ENCODE measurements around the gene CHRNB2.

Gene CHRNB2

DNA sequence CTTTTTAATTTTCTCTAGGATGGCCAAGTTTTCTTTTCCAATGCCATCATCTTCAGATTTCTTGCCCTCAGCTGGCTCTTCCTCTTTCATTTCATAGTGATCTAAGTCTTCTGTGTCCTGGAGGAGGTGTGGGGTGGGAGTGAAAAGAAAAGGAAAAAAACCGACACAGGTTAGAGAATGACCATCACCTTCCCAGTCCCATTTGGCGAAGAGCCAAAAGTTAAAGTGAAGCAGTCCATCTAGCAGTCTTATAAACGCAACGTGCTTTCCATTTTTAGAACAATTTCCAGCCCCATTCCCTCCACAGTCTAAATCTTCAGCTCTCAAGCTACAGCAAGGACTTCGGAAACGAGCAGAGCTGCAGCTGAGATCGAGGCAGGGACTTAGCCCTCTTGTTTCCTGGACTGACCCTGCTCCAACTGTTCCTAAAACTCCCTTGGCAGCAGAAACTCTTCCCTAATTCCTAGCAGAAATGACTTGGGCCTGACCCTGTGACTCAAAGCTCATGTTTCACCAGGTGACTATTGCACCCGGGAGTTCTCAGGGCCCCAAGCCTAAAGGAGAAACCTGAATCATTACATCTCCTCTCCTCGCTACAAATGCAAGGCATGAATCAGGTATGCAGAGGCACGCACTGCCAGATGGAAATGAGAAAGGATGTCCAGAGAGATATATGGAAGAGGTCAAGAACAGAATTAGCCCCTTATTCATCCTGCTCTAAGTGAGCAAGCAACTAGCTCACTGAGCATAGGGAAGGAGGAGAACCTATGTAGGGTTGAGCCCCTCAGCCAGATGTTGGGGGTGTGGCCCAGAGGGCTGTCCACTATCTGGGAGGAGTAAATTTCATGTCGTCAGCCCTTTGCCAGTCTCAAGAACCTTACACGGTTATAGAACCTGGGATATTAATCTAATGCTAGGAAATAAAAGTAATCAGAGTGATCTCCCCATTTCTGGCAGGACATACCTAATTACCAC, 14.2 kb upstream of the CHRNB2 start:
- DNase-seq, result no peak

- DNase-seq, result no peak
Measured at GRCh38 chr1:154556422-154556821, 11.2 kb upstream of the CHRNB2 start.

GRCh38 chr1:154557248-154557938, 10.2 kb upstream of the CHRNB2 start:
- DNase-seq, result peak; percentile 19

- DNase-seq, result peak; percentile 65
Measured at GRCh38 chr1:154557939-154558719, 9.4 kb upstream of the CHRNB2 start, which contains the start of gene UBE2Q1. TSS of gene UBE2Q1 (minus strand) at chr1:154558662. CDS start at chr1:154558553, 109 bp downstream.

- peak; percentile 100 for DNase-seq
Measured at GRCh38 chr1:154558720-154559465, 8.7 kb upstream of the CHRNB2 start.

GRCh38 chr1:154559466-154560044, 8.0 kb upstream of the CHRNB2 start:
- peak; percentile 94 for DNase-seq

GRCh38 chr1:154565876-154566275, 1.7 kb upstream of the CHRNB2 start:
- no peak for DNase-seq

- no peak for DNase-seq
Measured at GRCh38 chr1:154568157-154568815, 708 bp downstream of the CHRNB2 start.

DNA sequence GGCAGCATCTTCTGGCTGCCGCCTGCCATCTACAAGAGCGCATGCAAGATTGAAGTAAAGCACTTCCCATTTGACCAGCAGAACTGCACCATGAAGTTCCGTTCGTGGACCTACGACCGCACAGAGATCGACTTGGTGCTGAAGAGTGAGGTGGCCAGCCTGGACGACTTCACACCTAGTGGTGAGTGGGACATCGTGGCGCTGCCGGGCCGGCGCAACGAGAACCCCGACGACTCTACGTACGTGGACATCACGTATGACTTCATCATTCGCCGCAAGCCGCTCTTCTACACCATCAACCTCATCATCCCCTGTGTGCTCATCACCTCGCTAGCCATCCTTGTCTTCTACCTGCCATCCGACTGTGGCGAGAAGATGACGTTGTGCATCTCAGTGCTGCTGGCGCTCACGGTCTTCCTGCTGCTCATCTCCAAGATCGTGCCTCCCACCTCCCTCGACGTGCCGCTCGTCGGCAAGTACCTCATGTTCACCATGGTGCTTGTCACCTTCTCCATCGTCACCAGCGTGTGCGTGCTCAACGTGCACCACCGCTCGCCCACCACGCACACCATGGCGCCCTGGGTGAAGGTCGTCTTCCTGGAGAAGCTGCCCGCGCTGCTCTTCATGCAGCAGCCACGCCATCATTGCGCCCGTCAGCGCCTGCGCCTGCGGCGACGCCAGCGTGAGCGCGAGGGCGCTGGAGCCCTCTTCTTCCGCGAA, 3.8 kb downstream of the CHRNB2 start:
- DNase-seq, result no peak

DNA sequence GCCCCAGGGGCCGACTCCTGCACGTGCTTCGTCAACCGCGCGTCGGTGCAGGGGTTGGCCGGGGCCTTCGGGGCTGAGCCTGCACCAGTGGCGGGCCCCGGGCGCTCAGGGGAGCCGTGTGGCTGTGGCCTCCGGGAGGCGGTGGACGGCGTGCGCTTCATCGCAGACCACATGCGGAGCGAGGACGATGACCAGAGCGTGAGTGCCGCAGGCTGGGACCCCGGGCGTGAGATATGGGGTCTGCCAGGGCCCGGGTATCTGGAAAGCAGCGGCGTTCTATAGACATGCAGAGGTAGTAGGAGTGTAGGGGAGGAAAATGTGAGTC, 4.3 kb downstream of the CHRNB2 start:
- no peak for DNase-seq

DNA sequence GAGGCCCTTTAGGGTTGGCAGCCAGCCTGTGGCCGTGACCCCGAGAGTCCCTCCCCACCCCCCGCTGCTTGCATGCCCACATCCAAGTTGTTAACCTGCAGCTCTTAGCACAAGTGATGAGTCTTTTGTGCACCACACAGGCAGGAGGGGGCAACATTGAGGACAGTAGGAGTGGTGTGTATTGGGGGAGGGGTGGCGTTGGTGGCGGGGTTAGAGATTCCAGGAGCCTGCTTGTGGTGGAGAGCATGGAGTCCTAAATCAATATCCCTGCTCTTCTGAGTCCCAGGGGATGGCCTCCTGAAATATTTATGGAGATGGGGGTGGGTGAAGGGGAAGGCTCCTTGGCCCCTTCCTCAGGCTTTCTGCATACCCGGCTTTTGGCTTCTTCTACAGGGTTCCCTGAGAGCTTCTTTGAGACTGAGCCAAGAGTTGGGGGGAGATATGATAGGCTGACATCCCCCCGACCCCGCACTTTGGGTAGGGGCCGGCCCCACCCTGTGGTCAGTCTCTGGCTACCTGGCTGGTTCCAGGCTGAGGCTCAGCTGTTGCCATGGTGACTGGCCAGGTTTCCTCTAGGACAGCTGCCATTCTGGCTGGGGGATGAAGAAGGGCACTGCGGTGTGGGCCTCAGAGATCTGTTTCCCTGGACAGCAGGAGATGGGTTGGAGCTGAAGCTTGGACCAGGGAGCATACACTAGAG, 5.0 kb downstream of the CHRNB2 start:
- DNase-seq, result no peak

DNA sequence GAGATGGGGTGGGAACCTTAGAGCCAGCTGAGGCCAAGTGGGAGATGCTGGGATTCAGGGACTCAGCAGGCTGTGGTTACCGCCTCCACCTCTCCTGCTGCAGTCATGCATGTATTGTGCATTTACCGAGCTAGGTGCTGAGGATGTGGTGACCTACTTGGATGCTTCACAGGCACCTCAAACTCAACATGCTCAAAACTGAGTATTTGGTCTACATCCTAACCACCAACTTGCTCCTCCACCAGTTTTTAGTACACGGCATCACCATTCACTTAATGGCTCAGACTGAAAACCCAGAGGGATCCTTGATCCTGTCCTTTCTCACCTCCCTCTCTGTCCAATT, 5.6 kb downstream of the CHRNB2 start:
- DNase-seq, result no peak

GRCh38 chr1:154574716-154575115, 7.1 kb downstream of the CHRNB2 start:
- DNase-seq, result peak; percentile 91

DNA sequence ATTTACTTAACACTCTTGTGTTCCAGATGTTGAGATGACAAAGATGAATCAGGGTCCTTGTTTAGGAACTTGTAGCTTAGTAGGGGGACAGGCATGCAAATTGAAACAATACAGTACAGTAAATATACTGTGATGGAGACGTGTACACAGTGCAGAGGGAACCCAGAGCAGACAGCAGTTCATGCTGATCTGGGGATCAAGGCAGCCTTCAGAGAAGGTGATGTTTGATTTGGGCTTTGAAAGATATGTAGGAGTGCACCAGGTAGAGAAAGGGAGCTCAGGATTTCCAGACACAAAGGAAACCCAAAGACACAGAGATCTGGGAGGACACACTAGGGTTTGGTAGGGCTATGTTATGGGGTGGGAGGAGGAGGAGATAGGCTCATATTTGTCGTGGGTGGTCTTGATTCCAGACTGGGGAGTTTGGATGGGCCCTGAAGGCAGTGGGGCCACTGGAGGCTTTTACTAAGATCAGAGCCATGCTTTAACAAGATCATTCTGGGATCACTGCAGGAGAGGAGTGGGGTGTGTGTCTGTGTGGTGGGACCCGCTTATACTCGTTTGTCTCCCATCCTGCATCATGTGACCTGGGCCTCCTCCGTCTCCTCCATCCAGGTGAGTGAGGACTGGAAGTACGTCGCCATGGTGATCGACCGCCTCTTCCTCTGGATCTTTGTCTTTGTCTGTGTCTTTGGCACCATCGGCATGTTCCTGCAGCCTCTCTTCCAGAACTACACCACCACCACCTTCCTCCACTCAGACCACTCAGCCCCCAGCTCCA, 7.8 kb downstream of the CHRNB2 start:
- DNase-seq, result no peak

DNA sequence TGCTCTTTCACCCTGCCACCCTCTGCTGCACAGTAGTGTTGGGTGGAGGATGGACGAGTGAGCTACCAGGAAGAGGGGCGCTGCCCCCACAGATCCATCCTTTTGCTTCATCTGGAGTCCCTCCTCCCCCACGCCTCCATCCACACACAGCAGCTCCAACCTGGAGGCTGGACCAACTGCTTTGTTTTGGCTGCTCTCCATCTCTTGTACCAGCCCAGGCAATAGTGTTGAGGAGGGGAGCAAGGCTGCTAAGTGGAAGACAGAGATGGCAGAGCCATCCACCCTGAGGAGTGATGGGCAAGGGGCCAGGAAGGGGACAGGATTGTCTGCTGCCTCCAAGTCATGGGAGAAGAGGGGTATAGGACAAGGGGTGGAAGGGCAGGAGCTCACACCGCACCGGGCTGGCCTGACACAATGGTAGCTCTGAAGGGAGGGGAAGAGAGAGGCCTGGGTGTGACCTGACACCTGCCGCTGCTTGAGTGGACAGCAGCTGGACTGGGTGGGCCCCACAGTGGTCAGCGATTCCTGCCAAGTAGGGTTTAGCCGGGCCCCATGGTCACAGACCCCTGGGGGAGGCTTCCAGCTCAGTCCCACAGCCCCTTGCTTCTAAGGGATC, 8.5 kb downstream of the CHRNB2 start:
- no peak for DNase-seq

GRCh38 chr1:154577346-154578057, 9.9 kb downstream of the CHRNB2 start:
- no peak for DNase-seq

DNA sequence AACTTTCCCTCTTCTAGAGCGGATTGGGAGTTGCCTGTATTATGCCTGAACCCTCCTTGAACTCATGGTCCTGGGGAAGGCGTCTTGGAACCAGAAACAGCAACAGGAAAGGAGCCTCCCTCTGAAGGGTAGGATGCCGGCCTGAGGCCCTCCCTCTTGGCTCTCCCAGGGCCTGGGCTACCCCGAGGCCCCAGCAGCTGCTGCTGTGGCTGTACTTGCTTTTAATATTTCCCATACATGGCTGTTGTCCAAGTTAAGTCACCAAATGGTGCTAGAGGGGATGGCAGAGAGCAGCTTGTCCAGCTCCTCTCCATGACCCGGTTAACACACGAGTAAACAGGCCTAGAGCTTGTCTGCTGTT, 10.5 kb downstream of the CHRNB2 start:
- DNase-seq, result no peak

GRCh38 chr1:154579374-154579773, 11.8 kb downstream of the CHRNB2 start:
- DNase-seq, result no peak

Measured in RPMI8226 (cell line).